ENCODE results near the gene SEMA3C.

SEMA3C gene

DNA sequence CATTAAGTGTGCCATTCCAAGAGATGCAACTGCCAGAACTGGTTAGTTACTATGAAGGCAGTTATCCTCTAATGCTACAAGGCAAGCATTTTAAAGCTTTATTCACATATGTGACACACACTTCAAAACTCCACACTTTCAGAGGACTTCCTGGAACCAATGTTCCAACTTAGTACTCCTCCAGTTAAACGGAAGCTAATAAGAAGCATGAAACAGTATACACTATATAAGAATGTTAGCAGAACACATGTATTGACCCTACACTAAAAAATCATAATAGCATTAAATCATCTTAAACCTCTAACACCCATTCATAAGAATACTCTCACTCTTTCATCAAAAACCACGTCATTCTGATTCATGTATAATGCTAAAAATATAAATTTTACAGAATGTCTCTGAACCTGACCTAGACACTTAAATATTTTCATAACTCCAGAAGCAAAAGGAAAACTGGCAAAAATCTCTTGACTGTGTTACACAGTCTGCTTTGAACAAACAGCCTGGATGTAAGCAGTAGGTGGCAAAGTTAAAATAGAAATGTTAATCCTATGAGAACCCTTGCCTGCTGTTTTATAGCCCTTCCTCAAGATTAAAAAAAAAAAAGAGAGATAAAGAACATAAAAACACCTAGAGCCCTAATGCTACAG, 135.0 kb downstream of the SEMA3C start:
- DNase-seq (ENCODE audit: low spot score) (no peak), FAIRE-seq (peak; percentile 27)

DNA sequence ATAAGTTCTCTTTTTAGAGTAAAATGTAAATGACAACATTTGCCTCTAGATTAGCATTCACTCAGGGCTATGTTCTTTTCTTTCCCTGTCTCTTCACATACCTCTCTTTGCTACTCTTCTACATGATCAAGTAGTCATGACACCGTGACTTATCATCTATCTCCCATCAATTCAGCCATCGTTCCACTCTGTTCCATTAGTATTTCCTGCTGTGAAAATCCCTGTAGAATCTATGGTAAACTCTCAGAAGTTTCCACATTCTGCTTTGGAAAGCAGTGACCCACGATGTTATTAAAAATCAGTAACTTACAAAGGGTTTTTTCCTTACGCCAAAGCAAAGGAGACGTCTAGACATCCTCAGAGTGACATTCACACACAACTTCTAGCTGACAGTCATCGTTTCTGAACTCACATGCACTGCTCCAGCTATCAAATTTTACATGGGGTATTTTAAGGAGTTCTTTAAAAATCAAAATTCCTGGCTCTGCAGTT, 135.6 kb downstream of the SEMA3C start:
- DNase-seq (ENCODE audit: low spot score) (no peak), FAIRE-seq (peak; percentile 9)

DNA sequence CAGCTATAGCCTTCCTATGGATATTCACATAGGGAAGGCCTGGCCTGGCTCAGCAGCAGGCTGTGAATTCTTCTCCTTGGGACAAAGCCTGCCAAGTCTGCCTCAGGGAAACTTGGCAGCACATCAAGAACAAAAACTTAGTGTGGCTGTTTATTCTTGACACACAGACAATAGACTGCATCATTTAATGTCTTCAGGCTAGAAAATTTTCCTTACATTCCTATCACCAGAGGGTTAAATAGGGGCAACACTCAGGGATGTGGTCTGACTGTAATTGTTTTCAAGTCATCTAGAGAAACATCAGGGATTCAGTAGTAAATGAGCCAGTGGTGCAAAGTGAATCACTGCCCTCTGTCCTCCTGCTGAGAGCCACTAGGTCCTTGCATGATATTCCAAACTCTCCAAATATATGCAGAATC, 137.3 kb downstream of the SEMA3C start:
- DNase-seq (ENCODE audit: low spot score), result peak; percentile 69

DNA sequence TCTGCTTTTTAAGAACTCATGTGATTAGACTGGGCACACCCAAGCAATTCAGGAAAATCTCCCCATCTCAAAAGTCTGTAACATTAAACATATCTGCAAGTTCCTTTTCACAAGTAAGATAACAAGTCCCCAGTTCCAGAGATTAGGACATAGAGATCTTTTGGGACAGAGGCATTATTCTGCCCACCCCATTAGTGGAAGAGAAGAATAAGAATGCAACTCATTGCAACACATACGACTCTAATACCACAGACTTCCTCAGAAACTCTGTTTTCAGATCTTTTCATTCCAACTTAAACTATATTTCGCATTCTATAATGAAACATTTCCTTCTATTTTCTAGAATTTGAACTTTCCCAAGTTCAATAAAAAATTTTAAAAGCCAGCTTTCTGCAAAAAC, 137.7 kb downstream of the SEMA3C start:
- no peak for FAIRE-seq
- no peak for DNase-seq (ENCODE audit: low spot score)

More for the DNA sequence above, 137.3 kb downstream of the SEMA3C start:
- peak; percentile 63 for FAIRE-seq

DNA sequence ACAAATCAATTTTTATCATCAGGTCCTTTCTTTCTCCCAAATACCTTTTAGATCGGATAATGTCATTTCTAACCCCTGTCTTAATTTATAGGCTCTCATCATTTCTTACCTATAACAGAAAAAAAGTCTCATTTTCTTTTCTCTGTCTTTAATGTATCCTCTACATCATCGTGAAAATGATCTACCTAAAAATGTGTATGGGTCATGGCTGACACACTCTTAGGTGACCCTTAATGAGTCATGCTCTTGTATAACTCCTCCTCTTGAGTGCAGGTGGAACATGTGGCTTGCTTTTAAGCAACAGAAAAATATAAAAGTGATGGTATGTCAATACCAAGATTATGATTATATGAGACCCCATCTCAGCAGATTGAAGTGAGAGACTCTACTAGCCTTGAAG, 139.4 kb downstream of the SEMA3C start:
- no peak for FAIRE-seq
- DNase-seq (ENCODE audit: low spot score), result peak; percentile 27

DNA sequence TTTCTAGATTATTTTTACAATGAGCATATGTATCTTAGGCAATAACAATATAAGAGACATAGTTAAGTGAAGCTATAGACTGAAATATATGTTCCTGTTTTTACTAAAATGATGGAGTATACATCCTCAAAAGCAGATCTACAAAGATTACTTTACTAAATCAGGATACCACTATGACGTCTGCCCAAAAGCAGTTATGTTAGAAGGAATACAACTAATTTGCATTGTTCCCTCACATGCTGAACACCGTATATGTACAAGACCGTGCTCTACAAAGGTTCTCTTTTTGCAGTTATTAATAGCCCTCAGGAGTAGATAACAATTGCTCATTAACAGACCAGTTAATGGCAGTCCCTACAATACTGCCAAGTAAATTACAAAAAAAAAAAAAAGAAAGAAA, 143.0 kb downstream of the SEMA3C start:
- FAIRE-seq (no peak), DNase-seq (ENCODE audit: low spot score) (no peak)

DNA sequence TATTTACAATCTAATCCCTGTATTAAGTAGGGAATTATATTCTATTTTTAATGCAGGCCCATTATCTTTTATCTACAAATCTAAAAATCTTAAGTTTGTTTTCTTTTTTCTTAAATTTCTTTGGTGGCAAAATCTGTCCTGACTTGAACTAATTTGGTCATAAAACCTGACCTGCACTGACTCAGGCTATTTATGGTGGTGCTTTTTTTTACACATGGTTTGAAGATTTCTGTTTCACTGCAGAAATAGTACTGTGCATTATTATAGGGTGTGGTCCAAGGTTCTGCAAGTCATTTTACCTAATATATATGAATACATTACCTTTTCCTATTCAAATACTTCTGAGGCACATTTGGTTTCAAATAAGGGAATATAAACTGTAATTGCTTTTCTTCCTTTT, 143.4 kb downstream of the SEMA3C start:
- FAIRE-seq, result no peak

DNA sequence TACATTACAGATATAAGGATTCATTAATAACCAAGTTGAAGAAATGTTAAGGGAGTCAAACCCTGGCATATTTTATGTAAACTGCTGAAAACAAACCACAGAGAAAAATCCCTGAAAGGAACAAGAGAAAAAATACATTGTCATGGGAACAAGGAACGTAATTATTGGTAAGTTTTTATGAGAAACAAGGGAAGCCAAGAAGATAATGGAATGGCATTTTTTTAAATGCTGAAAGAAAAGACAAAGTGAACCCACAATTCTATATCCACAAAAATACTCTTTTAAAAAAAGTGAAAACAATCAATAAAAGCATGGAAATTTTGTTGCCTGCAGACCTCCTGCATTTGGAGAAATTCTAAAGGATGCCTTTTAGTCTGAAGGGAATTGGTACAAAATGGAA, 144.0 kb downstream of the SEMA3C start:
- FAIRE-seq, result no peak

More for the DNA sequence above, 143.4 kb downstream of the SEMA3C start:
- no peak for DNase-seq (ENCODE audit: low spot score)

DNA sequence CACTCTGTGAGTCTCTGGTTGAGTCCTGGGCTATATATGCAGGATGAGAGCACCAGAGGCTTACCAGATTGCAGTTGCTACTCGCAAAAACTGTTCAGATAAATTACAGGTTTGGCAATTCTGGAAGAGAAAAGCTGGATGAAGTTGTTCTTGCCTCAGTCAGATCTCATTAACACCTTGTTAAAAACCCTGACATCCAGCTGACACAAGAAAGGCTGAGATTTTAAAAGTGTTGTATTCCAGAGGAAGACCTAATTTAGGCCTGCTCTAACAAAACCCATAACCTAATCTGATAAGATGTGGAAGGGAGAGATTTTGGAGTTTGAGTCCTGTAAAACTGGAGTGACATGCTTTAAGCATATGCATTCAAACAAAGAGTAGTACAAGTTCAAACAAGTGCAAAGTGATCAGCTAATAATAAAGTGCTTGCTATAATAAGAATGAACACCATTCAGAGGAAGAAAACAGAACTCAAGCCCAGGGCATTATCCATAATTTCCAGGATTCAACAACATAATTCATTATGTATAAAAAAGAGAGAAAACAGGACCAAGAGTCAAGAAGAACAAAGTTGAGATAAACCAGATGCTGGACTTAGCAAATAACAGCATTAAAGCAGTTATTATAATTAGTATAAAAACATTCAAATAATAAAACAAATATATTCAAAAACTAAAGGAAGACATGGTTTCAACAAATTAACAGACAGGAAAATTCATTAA, 144.9 kb downstream of the SEMA3C start:
- peak; percentile 17 for FAIRE-seq
- DNase-seq (ENCODE audit: low spot score), result no peak

More for the DNA sequence above, 144.0 kb downstream of the SEMA3C start:
- no peak for DNase-seq (ENCODE audit: low spot score)

DNA sequence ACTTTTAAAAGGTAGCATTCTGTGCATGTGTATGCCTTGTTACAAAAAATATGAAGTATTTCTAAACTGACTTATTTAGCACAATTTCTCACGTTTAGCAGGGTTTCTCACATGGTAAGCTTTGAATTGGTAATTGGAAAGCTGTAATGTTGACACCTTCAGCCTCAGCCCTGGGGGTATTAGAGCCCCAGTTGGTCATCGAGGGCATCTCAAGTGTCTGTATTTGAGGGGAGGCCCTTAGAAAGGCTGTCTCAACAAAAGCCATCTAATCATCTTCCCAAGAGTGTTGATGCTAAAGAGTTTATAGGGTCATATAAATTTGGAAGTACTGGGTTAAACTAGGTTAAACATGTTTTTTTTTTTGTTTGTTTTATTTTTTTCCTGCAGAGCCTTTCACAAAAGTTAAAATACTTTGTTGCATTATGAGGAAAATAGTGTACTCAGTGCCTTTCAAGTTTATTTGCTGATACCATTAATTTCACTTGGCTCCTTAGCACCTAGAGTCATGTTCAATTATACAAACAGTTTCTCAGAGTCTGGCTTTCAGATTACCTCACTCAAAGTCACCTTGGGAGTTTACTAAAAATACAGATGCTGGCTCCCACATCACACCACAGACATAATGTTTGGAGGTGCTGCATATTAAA, 146.4 kb downstream of the SEMA3C start:
- FAIRE-seq (no peak), DNase-seq (ENCODE audit: low spot score) (no peak)

DNA sequence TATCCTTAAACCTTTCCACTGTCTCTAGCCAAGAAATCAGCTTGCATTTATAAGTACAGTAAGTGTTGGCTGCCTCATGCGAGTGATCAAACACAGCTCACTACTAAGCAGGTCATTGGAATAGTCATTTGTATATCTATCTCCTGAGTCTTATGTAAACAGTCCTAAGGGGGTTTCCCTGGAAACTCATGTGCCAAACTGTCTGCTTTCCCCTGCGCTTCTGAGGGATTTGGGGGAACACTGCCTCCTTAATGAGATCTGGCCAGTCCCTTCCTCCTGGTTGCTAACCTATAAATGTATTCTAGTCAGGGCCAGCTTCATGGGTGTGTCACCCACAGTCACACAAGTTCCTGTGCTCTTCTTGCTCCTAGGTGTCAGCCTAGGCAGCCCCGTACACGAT, 147.3 kb downstream of the SEMA3C start:
- DNase-seq (ENCODE audit: low spot score) (no peak), FAIRE-seq (no peak)

DNA sequence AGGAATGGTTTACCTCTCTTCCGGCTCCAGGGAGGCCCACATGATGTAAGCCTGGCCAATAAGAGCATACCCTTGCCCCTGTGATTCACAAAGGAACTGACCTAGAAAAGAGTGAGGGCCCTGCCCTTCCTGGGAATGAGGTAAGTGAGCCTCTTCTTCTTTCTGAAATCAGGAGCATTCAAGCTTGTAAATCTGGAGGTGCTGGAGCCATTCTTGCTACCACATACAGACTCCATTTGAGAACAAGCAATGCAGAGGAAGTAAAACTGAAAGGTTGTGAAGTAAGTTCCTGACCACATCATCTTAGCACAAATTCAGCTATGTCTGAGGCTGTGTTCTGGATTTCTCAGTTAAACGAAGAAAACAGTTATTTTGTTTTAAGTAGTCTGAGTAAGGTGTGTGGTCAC, 148.2 kb downstream of the SEMA3C start:
- no peak for DNase-seq (ENCODE audit: low spot score)
- FAIRE-seq, result peak; percentile 44

DNA sequence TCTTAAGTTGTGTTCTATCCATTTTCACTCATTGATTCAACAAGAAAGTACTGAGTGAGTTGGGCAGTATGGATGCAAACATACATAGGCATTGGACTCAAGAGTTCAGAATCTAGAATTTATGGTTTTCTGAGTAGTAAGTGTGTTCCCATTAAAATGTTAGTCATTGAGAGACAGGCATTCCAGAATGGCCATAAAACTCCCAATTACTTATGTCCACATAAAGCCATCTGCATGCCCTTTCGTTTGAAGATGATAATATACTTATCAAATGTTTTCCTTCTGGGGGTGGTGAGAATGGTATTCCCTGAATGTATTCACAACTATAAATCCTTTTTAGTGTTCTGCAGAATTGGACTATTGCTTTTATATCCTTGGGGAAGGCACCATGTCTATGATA, 148.8 kb downstream of the SEMA3C start:
- peak; percentile 17 for FAIRE-seq
- DNase-seq (ENCODE audit: low spot score), result no peak

DNA sequence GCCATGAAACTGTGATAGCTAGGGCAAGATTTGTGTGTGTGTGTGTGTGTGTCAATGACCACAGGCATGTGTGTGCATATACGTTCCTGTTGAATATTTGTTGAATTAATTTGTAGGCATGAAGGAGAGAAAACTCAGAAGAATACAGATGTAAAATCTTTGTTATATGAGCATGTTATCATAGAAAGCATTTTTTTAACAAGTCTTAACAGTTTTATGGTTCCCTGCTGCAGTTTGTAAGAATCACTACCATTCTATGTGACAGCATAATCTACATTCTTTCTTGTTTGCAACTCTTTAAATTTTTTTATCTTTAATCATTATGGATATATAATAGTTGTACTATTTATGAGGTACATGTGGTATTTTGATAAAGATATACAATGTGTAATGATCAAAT, 150.1 kb downstream of the SEMA3C start:
- no peak for DNase-seq (ENCODE audit: low spot score)
- no peak for FAIRE-seq

DNA sequence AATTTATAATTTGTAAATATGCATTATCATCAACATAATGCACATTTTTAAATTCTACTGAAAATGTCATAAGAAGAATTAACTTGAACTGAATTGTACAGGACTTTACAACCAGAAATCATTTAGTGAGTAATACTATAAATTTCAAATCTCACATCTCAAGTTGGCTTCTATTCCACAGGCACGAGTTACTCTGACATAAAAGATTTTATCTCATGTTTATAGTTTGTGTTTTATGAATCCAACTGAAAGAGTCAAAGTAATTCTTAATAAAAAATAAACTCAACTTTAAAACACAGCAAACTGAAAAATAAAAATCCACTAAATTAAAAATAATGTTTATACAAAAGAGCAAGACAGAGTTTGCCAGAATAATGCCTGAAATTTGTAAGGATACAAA, 151.2 kb downstream of the SEMA3C start:
- DNase-seq (ENCODE audit: low spot score) (no peak), FAIRE-seq (no peak)

DNA sequence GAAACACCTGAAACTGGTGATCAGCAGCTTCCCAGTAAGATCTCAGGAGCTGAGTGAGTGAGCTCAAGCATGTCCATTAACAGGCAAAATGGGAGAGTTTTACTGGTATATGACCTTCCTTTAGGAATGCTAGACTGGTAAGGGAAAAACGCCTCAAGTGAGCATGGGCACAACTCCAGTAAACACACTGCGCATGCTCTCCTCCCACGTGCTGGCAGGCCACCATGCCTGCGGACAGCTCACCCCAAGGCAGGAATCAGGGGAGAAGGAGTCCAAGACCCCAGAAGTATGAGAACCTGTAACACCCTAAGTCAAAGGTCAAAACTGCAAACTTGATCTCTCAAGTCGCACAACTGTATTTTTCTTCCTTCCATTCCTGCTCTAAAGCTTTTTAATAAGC, 152.1 kb downstream of the SEMA3C start:
- peak; percentile 63 for FAIRE-seq
- DNase-seq (ENCODE audit: low spot score), result no peak

DNA sequence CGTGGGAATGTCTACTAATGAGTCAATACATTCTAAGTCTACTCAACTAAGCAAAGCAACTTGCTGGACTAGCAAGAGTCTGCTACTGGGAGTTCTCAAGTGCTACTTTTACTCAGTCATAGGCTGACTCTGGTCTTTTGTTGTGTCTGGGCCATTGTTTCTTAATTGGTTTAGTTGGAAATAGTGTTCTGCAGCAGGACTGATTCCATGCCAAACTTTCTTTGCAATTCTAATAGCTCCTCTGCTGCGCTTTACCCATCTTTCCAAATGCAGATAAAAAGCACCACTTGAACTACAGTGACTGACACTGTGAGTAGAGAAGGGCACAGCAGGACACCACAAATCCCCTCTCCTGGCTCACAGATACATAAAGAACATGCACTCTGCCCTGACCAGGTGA, 154.7 kb downstream of the SEMA3C start:
- FAIRE-seq (no peak), DNase-seq (ENCODE audit: low spot score) (no peak)

DNA sequence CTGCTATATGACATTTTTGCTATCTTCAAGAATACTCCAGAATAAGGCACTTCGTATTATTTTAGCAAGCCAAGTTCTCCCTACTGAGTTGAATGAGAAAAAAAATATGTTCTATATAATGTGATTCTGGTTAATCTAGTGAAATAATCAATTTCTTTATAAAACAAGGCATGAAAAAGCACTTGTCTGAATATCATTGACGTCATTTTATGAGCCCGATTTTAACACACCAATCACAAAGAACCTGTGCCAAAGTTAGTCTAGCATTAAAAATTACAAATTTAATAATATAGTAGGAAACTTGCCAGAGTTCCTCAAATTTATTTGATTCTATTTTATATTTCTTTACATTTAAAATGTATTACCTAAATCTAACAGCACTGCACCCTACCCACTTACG, 155.1 kb downstream of the SEMA3C start:
- DNase-seq (ENCODE audit: low spot score) (no peak), FAIRE-seq (no peak)

DNA sequence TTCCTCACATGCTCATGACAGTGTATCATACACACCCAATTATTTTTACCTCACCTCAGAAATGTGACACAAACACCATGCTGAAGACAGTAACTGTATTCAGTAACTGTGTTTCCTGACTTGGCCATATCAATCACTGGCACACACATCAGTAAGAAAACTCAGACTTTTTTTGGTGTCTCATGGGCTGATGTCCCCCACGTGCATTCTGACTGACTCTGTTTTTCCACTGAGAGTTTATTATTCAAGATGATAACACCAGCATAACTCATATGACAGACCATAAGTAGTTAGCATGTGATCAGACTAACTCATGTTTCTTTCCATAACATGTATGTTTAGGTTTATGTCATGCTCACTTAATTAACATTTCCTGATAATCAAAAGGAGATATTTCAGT, 155.6 kb downstream of the SEMA3C start:
- FAIRE-seq, result peak; percentile 17
- no peak for DNase-seq (ENCODE audit: low spot score)

DNA sequence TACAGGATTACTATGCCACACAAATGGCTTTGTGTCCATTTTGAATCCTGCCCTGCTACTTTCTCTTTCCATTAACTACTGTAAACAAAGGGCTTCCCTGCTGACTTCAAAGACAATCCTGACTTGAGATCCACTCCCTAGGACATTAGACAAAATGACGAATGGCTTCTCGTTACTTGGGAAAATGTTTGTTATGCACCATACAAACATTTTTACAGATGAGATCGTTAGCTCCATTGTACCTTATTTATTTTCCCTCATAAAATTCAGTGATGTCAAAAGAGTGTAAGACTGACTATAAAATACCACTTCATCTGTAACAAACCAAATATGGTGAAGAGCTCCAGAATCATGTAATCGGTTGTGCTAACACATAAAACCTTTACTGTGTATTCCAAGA, 158.6 kb downstream of the SEMA3C start:
- FAIRE-seq (peak; percentile 87), DNase-seq (ENCODE audit: low spot score) (no peak)

DNA sequence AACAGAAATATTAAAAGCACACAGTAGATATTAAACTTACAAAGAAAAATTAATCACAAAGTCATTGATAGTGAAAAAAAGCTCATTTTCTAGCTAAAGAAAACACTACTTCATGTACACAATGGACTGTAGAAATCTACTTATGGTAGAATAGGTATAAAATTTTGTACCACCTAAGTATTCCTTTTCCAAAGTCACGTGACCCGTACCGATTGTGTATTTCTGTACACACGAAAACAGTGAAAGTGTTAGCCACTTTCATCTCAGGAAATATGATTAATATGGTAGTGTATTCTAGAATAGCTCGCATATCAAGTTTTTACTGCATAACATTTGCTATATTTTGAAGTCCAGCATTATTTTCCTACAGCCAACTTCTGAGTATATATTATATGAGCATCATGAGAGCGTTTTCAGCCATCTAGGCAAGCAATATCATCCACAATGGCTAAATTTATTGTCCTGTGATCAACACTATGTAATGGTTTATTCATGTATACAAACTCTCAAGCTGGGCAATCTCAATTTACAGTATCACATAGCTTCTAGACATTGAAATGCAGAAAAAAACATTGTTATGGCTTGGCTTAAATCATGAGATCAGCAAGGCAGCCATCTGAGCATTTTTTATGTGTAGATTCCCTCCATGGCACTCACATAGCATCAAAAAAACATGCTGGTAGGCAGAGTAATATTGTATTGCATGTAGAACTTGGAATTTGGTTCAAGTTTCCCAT, 165.7 kb downstream of the SEMA3C start:
- DNase-seq (ENCODE audit: low spot score) (no peak), FAIRE-seq (no peak)

DNA sequence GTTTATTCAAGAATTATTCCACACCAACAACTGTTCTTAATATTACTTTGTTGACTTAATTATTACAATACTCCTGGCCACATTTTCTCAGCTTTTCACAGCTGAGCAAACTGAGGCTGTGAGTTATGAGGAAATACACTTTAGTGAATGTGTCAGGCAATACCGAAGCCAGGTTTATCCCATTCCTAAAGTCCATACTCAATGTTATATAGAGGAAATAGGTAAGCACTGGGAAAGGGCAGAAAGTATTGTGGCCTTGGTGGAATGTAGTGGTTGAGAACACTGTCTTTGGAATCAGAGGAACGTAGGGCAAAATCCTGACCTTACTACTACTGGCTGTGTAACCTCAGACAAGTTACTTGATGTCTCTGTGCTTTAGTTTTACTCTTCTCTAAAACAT, 169.6 kb downstream of the SEMA3C start:
- DNase-seq (ENCODE audit: low spot score) (no peak), FAIRE-seq (no peak)
